SU-DHL-6 (cell line): ENCODE measurements around the gene IFI30.

Experiments
- H2AFZ ChIP-seq: fragments of 200-600 bp; sonication (generic); 2 replicates; pipeline ENCODE4 v1.6.1; 2014; ENCODE audit warnings: low read depth, mild to moderate bottlenecking, moderate library complexity, mixed read lengths, antibody characterized with exemption, low read length; ENCODE audit not compliant: severe bottlenecking
- H3F3A ChIP-seq: fragments of 200-600 bp; shearing (Covaris generic); 2 replicates; pipeline ENCODE4 v1.6.0; 2016; ENCODE audit warnings: antibody characterized with exemption, mild to moderate bottlenecking; ENCODE audit not compliant: insufficient read depth
- H3K27ac ChIP-seq: fragments of 200-600 bp; sonication (generic); 2 replicates; pipeline ENCODE4 v1.5.1; 2016; ENCODE audit warnings: low read depth, mild to moderate bottlenecking, low read length, moderate library complexity, mixed read lengths
- H3K27me3 ChIP-seq: fragments of 200-600 bp; sonication (generic), shearing (Covaris generic); 2 replicates; pipeline ENCODE4 v1.6.0; 2014; ENCODE audit warnings: mild to moderate bottlenecking, low read length
- H3K36me3 ChIP-seq: fragments of 200-600 bp; sonication (generic); 2 replicates; pipeline ENCODE4 v1.6.1; 2014; ENCODE audit warnings: mild to moderate bottlenecking, low read length, mixed read lengths
- H3K4me2 ChIP-seq: fragments of 300-600, 200-600 bp; shearing (Covaris generic), sonication (generic); 2 replicates; pipeline ENCODE4 v1.6.0; 2014; ENCODE audit warnings: low read length, low read depth, mild to moderate bottlenecking; ENCODE audit not compliant: poor library complexity, severe bottlenecking
- H3K4me3 ChIP-seq: fragments of 200-600 bp; sonication (generic); 2 replicates; pipeline ENCODE4 v1.5.1; 2014; ENCODE audit warnings: antibody characterized with exemption, low read length, mild to moderate bottlenecking, mixed read lengths; ENCODE audit not compliant: insufficient read depth, poor library complexity, severe bottlenecking
- H3K79me2 ChIP-seq: fragments of 200-600 bp; sonication (generic); 2 replicates; pipeline ENCODE4 v1.6.1; 2014; ENCODE audit warnings: mild to moderate bottlenecking, low read length, moderate library complexity; ENCODE audit not compliant: insufficient read depth
- H3K9ac ChIP-seq: fragments of 200-600 bp; sonication (generic); 2 replicates; pipeline ENCODE4 v1.7.0; 2014; ENCODE audit warnings: mild to moderate bottlenecking, low read length
- H3K9me2 ChIP-seq: fragments of 200-600 bp; sonication (generic); replicated peaks from 2 replicates; pipeline ENCODE4 v1.6.1; 2014; ENCODE audit warnings: low read length; ENCODE audit not compliant: insufficient read depth
- H3K9me3 ChIP-seq: fragments of 200-600 bp; sonication (generic); 2 replicates; pipeline ENCODE4 v1.6.1; 2014; ENCODE audit warnings: low read length, mixed read lengths; ENCODE audit not compliant: insufficient read depth
- H4K20me1 ChIP-seq: fragments of 200-600 bp; sonication (generic); 2 replicates; pipeline ENCODE4 v1.6.1; 2014; ENCODE audit warnings: low read depth, mild to moderate bottlenecking, antibody characterized with exemption, low read length, moderate library complexity, mixed read lengths
- CTCF ChIP-seq: fragments of 200-600 bp; sonication (generic); IDR thresholded peaks from one replicate; pipeline ENCODE4 v1.5.1; 2017; ENCODE audit warnings: antibody characterized with exemption, mild to moderate bottlenecking, low read length, moderate library complexity; ENCODE audit not compliant: insufficient read depth, poor library complexity, severe bottlenecking
- EZH2phosphoT487 ChIP-seq: fragments of 200-600 bp; sonication (generic), shearing (Covaris generic); conservative IDR thresholded peaks from 2 replicates; pipeline ENCODE4 v1.6.1; 2018; ENCODE audit warnings: mild to moderate bottlenecking, antibody characterized with exemption, low read length, moderate library complexity, mixed read lengths

Gene IFI30

GRCh38 chr19:18161636-18162002 lies 12.0 kb upstream of the IFI30 start:
- Histone ChIP-seq H3K79me2 (no peaks in the 10 kb centered on the region), H4K20me1 (no peaks in the 10 kb centered on the region), H3K4me2 (peak overlapping the region; percentile 12), H3K27ac (no peak overlapping the region), H3K36me3 (no peaks in the 10 kb centered on the region), H3K9me3 (no peaks in the 10 kb centered on the region), H3K9ac (no peak overlapping the region), H2AFZ (no peak overlapping the region), H3K4me3 (no peak overlapping the region), H3K27me3 (no peaks in the 10 kb centered on the region), H3F3A (0 out of 2 replicates have a peak, but pooled peaks cover 13% of the 10 kb centered on the region), H3K9me2 (no peaks in the 10 kb centered on the region)
- no peak for TF ChIP-seq EZH2phosphoT487
- TF ChIP-seq CTCF: no peak

GRCh38 chr19:18164072-18164471 lies 9.5 kb upstream of the IFI30 start:
- no peak overlapping the region for H2AFZ ChIP-seq
- H3K4me3 ChIP-seq: no peak overlapping the region
- H3K9me2 ChIP-seq: no peaks in the 10 kb centered on the region
- H3K27me3 ChIP-seq: no peaks in the 10 kb centered on the region
- H3K27ac ChIP-seq: no peak overlapping the region
- TF ChIP-seq EZH2phosphoT487 (no peak), CTCF (no peak)
- H3K36me3 ChIP-seq: no peaks in the 10 kb centered on the region
- H3K9ac ChIP-seq: no peak overlapping the region
- no peak overlapping the region for H3K4me2 ChIP-seq
- no peaks in the 10 kb centered on the region for H3K79me2 ChIP-seq
- H3F3A ChIP-seq: 0 out of 2 replicates have a peak, but pooled peaks cover 3% of the 10 kb centered on the region
- no peaks in the 10 kb centered on the region for H4K20me1 ChIP-seq
- no peaks in the 10 kb centered on the region for H3K9me3 ChIP-seq

- no peaks in the 10 kb centered on the region for H4K20me1 ChIP-seq
- H3K9me2 ChIP-seq: no peaks in the 10 kb centered on the region
- peaks cover 18% of the 10 kb centered on the region for H3F3A ChIP-seq
- H3K4me2 ChIP-seq: no peak overlapping the region
- H3K9me3 ChIP-seq: no peaks in the 10 kb centered on the region
- H3K79me2 ChIP-seq: no peaks in the 10 kb centered on the region
- H3K36me3 ChIP-seq: no peaks in the 10 kb centered on the region
- H3K4me3 ChIP-seq: no peak overlapping the region
- no peak for TF ChIP-seq CTCF
- no peak for TF ChIP-seq EZH2phosphoT487
- H3K27me3 ChIP-seq: no peaks in the 10 kb centered on the region
- no peak overlapping the region for H2AFZ ChIP-seq
- H3K27ac ChIP-seq: no peak overlapping the region
- H3K9ac ChIP-seq: no peak overlapping the region
Measured at GRCh38 chr19:18165794-18166544, 7.6 kb upstream of the IFI30 start.
